ENCODE measurements around the gene SPTBN1. TPM values are rescaled to one million over a fixed set of nuclear protein-coding genes. Genes with fewer than 3 reads are reported as not detected.

SPTBN1 gene
- total RNA-seq, 4 donors from 2014 or later: 171 to 293 (median 247) TPM

DNA sequence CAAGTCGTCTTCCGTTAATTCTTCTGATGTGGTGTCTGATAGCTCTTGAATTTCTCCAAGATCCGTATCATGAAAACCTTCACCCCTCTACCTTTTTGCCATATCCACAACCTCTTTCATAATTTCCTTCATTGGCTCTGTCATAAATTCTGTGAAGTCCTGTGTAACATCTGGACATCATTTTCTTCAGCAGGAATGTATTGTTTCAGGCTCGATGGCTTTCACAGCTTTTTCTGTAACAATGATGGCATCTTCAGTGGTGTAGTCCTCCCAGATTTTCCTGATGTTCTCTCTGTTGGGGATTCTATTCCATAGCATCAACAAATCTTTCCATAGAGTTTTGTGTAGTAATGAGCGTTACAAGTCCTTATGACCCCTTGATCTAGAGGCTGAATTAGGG lies 153.1 kb downstream of the SPTBN1 start:
- TF ChIP-seq POLR2A (IDR thresholded peaks at IDR 0.05): no peak
- TF ChIP-seq, protein P1, sequence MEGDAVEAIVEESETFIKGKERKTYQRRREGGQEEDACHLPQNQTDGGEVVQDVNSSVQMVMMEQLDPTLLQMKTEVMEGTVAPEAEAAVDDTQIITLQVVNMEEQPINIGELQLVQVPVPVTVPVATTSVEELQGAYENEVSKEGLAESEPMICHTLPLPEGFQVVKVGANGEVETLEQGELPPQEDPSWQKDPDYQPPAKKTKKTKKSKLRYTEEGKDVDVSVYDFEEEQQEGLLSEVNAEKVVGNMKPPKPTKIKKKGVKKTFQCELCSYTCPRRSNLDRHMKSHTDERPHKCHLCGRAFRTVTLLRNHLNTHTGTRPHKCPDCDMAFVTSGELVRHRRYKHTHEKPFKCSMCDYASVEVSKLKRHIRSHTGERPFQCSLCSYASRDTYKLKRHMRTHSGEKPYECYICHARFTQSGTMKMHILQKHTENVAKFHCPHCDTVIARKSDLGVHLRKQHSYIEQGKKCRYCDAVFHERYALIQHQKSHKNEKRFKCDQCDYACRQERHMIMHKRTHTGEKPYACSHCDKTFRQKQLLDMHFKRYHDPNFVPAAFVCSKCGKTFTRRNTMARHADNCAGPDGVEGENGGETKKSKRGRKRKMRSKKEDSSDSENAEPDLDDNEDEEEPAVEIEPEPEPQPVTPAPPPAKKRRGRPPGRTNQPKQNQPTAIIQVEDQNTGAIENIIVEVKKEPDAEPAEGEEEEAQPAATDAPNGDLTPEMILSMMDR (IDR thresholded peaks at IDR 0.05): no peak
- peaks cover 0 to 11% (median 0%) of the 10 kb centered on the region in 3 donors for H3K36me3 ChIP-seq
- no peaks in the 10 kb centered on the region for H3K27me3 ChIP-seq
- no peaks in the 10 kb centered on the region for H3K9me3 ChIP-seq
- H3K27ac ChIP-seq: no peak overlapping the region
- H3K4me3 ChIP-seq: no peak overlapping the region
- DNase-seq: no peak
- H3K4me1 ChIP-seq: peaks cover 4 to 20% (median 5%) of the 10 kb centered on the region in 4 donors

DNA sequence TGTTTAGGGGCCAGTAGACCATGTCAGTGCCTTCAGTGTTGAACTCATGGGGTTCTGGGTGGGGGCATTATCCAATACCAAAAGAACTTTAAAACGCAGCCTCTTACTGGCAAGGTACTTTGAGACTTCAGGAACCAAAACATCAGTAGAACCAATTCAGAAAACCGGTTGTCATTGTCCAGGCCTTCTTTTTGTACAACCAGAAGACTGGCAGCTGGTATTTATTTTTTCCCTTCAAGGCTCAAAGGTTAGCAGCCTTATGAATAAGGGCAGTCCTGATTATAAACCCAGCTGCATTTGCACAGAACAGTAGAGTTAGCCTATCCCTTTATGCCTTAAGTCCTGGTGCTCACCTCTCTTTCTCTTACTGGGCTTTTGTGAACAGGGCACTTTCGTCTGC lies 153.5 kb downstream of the SPTBN1 start:
- H3K4me1 ChIP-seq: peaks cover 1 to 17% (median 5%) of the 10 kb centered on the region in 4 donors
- no peaks in the 10 kb centered on the region for H3K27me3 ChIP-seq
- no peak for DNase-seq
- H3K4me3 ChIP-seq: no peak overlapping the region
- no peaks in the 10 kb centered on the region for H3K9me3 ChIP-seq
- TF ChIP-seq POLR2A (IDR thresholded peaks at IDR 0.05): no peak
- TF ChIP-seq, protein P1 (IDR thresholded peaks at IDR 0.05): no peak
- no peak overlapping the region for H3K27ac ChIP-seq
- H3K36me3 ChIP-seq: peaks cover 0 to 11% (median 0%) of the 10 kb centered on the region in 3 donors

DNA sequence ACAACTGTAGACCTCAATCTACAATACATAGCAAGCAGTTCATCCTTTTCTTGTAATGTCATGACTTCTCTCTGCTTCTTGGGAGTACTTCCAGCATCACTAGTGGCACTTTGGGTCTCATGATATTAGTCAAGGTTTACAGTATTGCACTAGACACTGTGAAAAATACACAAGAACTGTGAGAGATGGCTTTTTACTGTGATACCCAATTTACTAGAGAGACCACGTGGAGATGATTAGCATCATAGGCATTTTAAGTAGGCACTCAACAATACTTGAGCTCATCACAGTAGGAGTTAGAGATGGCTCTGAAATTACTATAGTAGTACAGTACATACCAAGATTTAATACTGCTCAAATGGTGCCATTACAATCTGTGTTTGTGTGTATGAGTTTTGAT lies 154.6 kb downstream of the SPTBN1 start:
- Histone ChIP-seq H3K27ac (no peak overlapping the region), H3K9me3 (no peaks in the 10 kb centered on the region), H3K4me1 (peaks cover 0 to 6% (median 2%) of the 10 kb centered on the region in 4 donors), H3K36me3 (peaks cover 0 to 15% (median 0%) of the 10 kb centered on the region in 3 donors), H3K27me3 (no peaks in the 10 kb centered on the region), H3K4me3 (no peak overlapping the region)
- no peak for DNase-seq
- TF ChIP-seq, protein P1 (IDR thresholded peaks at IDR 0.05): no peak
- no peak for TF ChIP-seq POLR2A (IDR thresholded peaks at IDR 0.05)

DNA sequence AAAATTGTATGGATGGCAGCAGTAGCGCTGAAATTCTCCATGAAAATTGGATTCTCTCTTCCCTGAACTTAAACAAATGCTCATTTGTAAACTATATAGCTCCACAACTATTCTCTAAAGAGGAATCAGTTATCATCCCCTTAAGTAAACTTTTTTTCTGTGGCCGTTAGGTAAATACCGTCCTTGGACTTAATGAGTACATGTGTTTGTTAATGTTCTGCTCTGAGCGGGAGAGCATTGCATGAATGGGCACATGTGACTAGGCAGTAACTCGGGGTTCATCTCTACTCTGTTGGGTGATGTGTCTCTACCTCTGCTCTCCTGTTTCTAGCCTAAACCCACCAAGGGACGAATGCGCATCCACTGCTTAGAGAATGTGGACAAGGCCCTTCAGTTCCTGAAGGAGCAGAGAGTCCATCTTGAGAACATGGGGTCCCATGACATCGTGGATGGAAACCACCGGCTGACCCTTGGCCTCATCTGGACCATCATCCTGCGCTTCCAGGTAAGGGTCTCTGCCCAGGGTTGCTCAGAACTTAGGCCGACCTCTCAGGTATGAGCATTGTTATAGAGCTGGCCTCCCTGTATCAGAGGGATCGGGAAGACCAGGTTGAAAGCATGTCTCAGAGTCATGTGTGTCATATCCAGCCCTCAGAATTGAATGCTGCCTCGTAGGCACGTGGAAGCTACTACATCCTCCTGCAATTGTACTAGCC lies 155.9 kb downstream of the SPTBN1 start:
- no peaks in the 10 kb centered on the region for H3K9me3 ChIP-seq
- TF ChIP-seq, protein P1 (IDR thresholded peaks at IDR 0.05): no peak
- no peak for TF ChIP-seq POLR2A (IDR thresholded peaks at IDR 0.05)
- H3K4me3 ChIP-seq: no peak overlapping the region
- no peak overlapping the region for H3K27ac ChIP-seq
- H3K4me1 ChIP-seq: peaks cover 0 to 4% (median 2%) of the 10 kb centered on the region in 4 donors
- DNase-seq: no peak
- no peaks in the 10 kb centered on the region for H3K27me3 ChIP-seq
- H3K36me3 ChIP-seq: peaks cover 0 to 28% (median 0%) of the 10 kb centered on the region in 3 donors

DNA sequence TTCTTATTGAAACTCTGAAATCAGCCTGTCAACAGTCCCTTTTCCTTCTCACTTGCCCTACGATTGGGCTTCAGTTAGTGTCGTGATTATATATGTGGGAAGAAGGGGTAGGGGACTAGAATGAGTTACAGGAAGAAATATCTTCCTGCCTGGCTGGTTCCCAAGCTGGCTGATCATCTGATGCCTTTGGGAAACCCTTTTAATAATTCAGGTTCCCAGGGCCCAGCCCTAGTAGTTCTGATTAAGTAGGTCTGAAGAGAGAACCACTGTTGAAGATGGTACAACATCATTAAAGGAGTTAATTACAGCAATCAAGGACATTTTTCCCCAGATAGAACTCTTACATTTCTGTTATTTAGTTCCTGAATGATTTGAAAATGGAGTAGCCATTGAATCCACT lies 157.3 kb downstream of the SPTBN1 start:
- Histone ChIP-seq H3K9me3 (no peaks in the 10 kb centered on the region), H3K36me3 (peaks cover 0 to 42% (median 4%) of the 10 kb centered on the region in 3 donors), H3K4me1 (peaks cover 0 to 6% (median 2%) of the 10 kb centered on the region in 4 donors), H3K27ac (no peak overlapping the region), H3K27me3 (no peaks in the 10 kb centered on the region), H3K4me3 (no peak overlapping the region)
- TF ChIP-seq POLR2A (IDR thresholded peaks at IDR 0.05): no peak
- TF ChIP-seq, protein P1 (IDR thresholded peaks at IDR 0.05): no peak
- no peak for DNase-seq
